ENCODE results near the gene ATP1B1.

The ATP1B1 gene

DNA sequence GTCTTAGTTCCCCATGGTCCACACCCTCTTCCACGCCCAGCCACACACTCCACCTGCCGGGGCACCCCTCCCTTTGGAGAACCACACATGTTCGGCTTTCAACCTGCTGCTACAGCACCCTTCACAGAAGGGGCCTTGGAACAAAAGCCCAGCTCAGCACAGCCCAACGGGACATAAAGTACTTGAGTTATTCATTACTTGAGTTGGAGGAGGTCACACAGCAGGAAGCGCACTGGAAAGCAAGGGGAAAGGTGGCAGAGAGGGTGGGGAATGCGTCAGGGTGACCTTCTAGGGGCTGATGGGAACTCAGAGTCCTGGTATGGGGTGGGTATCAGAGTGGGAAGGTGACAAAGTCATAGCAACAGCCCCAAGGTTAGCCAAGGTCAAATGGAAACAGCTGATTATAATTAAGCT is 3.0 kb upstream of the ATP1B1 start:
- Histone ChIP-seq H3K4me1 (ENCODE audit: control insufficient read depth in 1 of 2, insufficient read depth in 1 of 2, low read depth in 1 of 2, low read length in 1 of 2) (peaks cover 16 to 20% of the 10 kb centered on the region in 2 experiments), H3K27ac (no peak overlapping the region), H3K36me3 (no peaks in the 10 kb centered on the region), H3K27me3 (peaks cover 84% of the 10 kb centered on the region), H3K9me3 (no peaks in the 10 kb centered on the region), H3K4me3 (ENCODE audit: low read depth in 1 of 2, low read length in 1 of 2) (no peak overlapping the region)
- TF ChIP-seq, protein P1, sequence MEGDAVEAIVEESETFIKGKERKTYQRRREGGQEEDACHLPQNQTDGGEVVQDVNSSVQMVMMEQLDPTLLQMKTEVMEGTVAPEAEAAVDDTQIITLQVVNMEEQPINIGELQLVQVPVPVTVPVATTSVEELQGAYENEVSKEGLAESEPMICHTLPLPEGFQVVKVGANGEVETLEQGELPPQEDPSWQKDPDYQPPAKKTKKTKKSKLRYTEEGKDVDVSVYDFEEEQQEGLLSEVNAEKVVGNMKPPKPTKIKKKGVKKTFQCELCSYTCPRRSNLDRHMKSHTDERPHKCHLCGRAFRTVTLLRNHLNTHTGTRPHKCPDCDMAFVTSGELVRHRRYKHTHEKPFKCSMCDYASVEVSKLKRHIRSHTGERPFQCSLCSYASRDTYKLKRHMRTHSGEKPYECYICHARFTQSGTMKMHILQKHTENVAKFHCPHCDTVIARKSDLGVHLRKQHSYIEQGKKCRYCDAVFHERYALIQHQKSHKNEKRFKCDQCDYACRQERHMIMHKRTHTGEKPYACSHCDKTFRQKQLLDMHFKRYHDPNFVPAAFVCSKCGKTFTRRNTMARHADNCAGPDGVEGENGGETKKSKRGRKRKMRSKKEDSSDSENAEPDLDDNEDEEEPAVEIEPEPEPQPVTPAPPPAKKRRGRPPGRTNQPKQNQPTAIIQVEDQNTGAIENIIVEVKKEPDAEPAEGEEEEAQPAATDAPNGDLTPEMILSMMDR (IDR thresholded peaks at IDR 0.05), result no peak

DNA sequence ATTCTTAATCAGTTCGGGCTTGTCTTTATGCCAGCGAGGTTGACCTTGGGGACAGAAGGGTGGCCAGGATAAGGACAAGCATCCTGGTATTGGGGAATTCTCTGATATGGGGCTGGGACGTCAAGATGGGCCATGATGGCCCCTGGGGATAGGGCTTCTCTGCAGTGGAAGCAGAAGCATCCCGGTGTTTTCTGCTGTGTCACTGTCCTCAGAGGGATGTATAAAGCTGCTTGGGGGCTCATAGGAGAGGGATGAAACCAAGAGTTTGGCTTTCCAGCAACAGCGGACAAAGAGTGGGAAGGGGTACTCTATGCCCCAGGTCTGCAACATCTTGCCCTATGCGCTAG is 1.4 kb upstream of the ATP1B1 start:
- peak overlapping the region in 1 of 2 experiments; percentile 70 for H3K4me3 ChIP-seq (ENCODE audit: low read depth in 1 of 2, low read length in 1 of 2)
- no peaks in the 10 kb centered on the region for H3K36me3 ChIP-seq

DNA sequence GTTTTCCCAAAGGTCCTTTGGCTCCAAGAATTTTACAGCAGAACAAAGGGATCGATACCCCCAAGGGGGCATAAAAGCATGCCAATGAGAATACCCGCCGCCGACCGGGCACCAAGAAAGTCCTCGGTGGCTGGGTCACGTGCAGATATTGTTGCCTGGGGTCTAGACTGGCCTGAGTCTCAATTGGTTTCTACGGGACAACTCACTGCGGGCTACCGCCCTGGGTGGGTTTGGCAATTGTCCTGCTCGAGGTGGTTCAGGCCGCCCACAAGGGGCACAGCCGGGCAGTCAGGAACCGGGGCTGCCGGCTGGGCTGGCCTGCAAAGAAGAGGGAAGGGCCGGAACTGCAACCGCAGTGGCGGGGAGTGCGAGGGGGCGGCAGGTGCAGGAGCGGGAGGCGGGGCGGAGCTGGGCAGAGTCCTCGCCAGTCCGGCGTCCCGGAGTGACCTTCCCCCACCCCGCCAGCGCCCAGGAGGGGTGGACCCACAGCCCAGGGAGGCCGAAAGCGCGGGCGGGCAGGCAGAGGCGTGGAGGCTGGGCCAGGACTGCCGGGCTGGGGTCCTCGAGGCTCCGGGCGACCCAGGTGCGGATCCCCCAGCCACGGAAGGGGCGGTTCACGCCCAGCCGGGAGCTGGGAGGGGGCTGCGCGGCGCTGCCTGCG is 926 bp upstream of the ATP1B1 start:
- H3K27ac ChIP-seq, result no peak overlapping the region
- no peaks in the 10 kb centered on the region for H3K9me3 ChIP-seq
- H3K27me3 ChIP-seq, result peaks cover 98% of the 10 kb centered on the region
- no peaks in the 10 kb centered on the region for H3K36me3 ChIP-seq
- peak overlapping the region; percentile 40 to 70 for H3K4me3 ChIP-seq (ENCODE audit: low read depth in 1 of 2, low read length in 1 of 2)
- H3K4me1 ChIP-seq (ENCODE audit: control insufficient read depth in 1 of 2, insufficient read depth in 1 of 2, low read depth in 1 of 2, low read length in 1 of 2), result peaks cover 16 to 20% of the 10 kb centered on the region in 2 experiments
- TF ChIP-seq, protein P1 (IDR thresholded peaks at IDR 0.05), result no peak

More for the DNA sequence above, 1.4 kb upstream of the ATP1B1 start:
- H3K27ac ChIP-seq, result no peak overlapping the region
- TF ChIP-seq, protein P1 (IDR thresholded peaks at IDR 0.05), result no peak
- H3K27me3 ChIP-seq, result peaks cover 98% of the 10 kb centered on the region
- no peaks in the 10 kb centered on the region for H3K9me3 ChIP-seq
- peaks cover 16 to 20% of the 10 kb centered on the region in 2 experiments for H3K4me1 ChIP-seq (ENCODE audit: control insufficient read depth in 1 of 2, insufficient read depth in 1 of 2, low read depth in 1 of 2, low read length in 1 of 2)

DNA sequence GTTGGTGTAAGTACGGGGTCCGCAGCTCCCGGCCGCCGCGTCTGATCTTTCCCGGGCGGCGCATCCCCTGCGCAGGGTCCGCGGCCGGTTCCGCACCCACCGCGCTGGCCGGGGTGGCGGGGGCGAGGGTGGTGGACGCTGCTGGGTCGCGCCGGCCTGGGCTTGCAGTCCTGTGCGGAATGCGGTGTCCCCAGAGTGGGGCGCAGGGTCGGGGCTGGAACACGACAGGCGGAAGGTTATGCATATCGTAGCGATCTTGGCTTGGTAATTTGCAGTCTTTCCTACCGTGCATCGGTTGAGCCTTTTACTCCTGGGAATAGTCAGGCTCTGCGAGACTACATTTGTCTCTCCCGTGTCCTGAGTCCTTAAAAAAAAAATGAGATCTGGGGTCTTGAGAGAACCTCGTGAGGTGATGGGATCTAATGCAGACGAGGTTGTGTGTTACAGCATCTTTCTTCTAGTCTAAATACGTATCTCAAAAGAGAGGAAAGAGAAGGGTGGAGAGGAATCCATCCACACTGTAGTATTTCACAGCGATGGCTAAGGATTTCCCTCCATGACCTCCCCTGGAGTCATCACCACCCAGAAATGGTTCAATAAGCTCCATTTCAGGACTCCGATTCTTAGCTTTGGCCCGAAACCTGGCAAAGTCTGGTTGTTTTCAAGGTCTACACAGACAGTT is 572 bp downstream of the ATP1B1 start:
- no peaks in the 10 kb centered on the region for H3K36me3 ChIP-seq
- peaks cover 99% of the 10 kb centered on the region for H3K27me3 ChIP-seq
- H3K4me1 ChIP-seq (ENCODE audit: control insufficient read depth in 1 of 2, insufficient read depth in 1 of 2, low read depth in 1 of 2, low read length in 1 of 2), result peaks cover 16 to 20% of the 10 kb centered on the region in 2 experiments
- H3K27ac ChIP-seq, result no peak overlapping the region
- TF ChIP-seq, protein P1 (IDR thresholded peaks at IDR 0.05), result no peak
- no peaks in the 10 kb centered on the region for H3K9me3 ChIP-seq
- peak overlapping the region; percentile 19 to 70 for H3K4me3 ChIP-seq (ENCODE audit: low read depth in 1 of 2, low read length in 1 of 2)

DNA sequence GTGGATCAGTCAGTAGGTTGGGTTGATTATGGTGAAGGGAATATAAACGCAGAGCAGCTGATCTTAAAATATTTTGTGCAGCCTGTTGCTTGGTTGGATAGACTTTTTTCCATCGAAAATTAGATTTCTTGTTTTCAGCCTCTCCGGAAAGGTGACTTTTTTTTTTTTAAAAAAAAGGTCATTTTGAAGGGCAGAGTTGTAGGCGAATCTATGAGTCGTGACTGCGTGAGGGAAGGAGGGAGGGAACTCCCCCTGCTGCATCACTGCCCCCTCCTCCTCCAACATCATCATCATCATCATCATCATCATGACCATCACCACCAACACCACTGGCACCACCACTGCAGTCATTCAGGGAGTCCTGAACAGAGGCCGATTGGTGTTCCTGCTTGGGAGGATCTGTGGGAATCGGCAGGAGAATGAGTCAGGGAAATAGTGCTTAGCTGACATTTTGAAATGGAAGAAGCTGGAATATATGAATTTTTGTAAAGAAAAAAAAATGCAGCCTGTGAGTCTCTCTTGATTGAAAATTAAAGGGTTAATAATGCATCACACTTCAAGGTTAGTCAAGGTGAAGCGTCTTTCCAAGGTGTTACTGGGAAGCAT is 1.2 kb downstream of the ATP1B1 start:
- Histone ChIP-seq H3K27ac (no peak overlapping the region), H3K9me3 (no peaks in the 10 kb centered on the region), H3K4me3 (ENCODE audit: low read depth in 1 of 2, low read length in 1 of 2) (no peak overlapping the region), H3K36me3 (no peaks in the 10 kb centered on the region), H3K27me3 (peaks cover 99% of the 10 kb centered on the region), H3K4me1 (ENCODE audit: control insufficient read depth in 1 of 2, insufficient read depth in 1 of 2, low read depth in 1 of 2, low read length in 1 of 2) (peaks cover 16 to 20% of the 10 kb centered on the region in 2 experiments)
- TF ChIP-seq, protein P1 (IDR thresholded peaks at IDR 0.05), result no peak
